ENCODE results near the gene BCCIP. TPM values are rescaled to one million over a fixed set of nuclear protein-coding genes. Genes with fewer than 3 reads are reported as not detected.

Gene BCCIP
- total RNA-seq (10 to 100 TPM; 18.6 to 31.2 (median 25.3) TPM), polyA plus RNA-seq (10 to 100 TPM; 30.0 to 40.8 TPM)

DNA sequence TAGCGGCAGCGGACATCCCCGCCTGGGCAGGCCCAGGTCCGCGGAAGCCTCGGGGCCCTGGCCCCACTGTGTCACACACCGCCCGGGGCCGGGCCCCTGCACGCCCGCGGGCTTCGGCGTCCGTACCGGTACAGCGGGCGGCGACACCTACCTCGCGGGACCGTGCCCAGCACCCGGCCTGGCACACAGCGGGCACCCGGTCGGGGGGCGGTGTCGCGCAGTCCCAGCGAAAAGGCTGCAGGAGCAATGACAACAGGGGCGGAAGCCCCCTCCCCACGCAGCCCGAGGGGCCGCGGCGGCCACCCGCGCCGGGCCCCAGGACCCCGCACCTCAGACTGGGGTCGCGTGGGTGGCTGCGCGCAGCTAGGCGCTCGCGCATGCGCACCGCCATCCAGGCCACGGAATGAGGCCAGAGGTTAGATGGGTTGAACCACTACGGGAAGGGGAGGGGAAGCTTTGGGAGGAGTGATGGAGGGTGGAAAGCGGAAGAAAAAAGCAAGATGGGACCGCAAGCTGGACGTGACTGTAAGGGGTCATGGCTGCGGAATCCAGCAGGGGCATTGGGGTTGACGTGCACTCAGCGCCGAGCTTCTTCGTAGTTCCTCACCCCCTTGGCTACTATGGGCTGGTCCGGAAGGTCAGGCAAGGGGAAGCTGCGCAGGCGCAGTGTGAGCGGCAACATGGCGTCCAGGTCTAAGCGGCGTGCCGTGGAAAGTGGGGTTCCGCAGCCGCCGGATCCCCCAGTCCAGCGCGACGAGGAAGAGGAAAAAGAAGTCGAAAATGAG, at the start of gene BCCIP, which contains the start of gene UROS:
Gene BCCIP, plus strand, starts transcription at position 669 of the 785 bp plus-strand sequence. Its CDS starts 12 bp downstream, at position 681.
Gene UROS, minus strand, starts transcription at position 381 of the 785 bp plus-strand sequence. CDS start 6,759 bp downstream, outside the sequence.
- 0% methylated on average over 70 to 74 of the region's 74 CpGs for WGBS, 2 donors
- intact Hi-C loops (cut with DNase I): no loop called here

DNA sequence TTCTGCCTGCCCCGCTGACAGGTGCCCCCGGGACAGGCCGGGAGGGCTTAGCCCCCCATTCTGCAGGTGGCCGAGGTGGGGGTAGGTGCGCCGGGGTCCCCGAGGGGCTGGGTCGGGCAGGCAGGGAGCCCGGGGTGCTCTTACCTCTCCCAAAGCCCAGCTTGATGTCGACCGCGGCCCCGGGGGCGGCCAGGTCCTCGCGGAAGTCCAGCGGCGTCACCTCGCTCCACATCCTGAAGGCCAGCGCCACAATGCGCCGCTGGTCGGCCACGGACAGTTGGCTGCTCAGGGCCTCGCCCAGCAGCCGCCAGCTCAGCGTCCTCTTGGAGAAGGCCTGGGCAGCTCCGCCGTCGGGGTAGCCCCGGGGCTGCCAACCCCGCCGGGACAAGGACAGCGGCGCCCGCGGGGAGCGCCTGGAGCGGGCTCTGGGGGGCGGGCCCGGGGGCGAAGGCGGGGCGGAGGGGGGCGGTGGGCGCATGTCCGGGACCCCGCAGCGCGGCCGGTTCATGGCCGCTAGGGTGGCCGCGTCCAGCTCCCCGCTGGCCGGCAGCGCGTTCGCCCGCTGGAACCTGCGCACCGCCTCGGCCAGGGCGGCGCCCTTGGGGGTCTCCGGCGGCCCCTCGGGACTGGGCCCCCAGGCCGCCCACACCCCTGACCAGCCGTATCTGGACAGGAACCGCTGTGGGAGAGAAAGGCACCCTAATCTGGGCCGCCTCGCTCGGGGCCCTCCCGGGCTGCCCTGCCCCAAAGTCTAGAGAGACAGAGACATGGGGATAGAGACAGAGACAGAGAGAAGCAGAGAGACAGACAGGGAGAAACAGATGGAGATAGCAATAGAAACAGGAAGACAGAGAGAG, 49.4 kb upstream of the BCCIP start:
- TF ChIP-seq, protein P1, sequence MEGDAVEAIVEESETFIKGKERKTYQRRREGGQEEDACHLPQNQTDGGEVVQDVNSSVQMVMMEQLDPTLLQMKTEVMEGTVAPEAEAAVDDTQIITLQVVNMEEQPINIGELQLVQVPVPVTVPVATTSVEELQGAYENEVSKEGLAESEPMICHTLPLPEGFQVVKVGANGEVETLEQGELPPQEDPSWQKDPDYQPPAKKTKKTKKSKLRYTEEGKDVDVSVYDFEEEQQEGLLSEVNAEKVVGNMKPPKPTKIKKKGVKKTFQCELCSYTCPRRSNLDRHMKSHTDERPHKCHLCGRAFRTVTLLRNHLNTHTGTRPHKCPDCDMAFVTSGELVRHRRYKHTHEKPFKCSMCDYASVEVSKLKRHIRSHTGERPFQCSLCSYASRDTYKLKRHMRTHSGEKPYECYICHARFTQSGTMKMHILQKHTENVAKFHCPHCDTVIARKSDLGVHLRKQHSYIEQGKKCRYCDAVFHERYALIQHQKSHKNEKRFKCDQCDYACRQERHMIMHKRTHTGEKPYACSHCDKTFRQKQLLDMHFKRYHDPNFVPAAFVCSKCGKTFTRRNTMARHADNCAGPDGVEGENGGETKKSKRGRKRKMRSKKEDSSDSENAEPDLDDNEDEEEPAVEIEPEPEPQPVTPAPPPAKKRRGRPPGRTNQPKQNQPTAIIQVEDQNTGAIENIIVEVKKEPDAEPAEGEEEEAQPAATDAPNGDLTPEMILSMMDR (IDR thresholded peaks at IDR 0.05): no peak
- no peak for FAIRE-seq
- DNase-seq: peak in 1 of 6 donors; percentile 60
- Histone ChIP-seq H3K9me3 (no peaks in the 10 kb centered on the region), H3K27ac (no peak overlapping the region), H3K27me3 (no peaks in the 10 kb centered on the region), H3K36me3 (no peaks in the 10 kb centered on the region), H3K4me3 (no peak overlapping the region), H3K4me1 (no peaks in the 10 kb centered on the region)
- intact Hi-C loops (cut with DNase I): no loop called here
- WGBS, 2 donors: 76 to 87% methylated on average over 73 to 75 of the region's 75 CpGs
- peak in 1 of 4 donors; percentile 44 for ATAC-seq

More for the DNA sequence above, at the start of gene BCCIP, which contains the start of gene UROS:
- peak; percentile 85 to 98 (median 90) for DNase-seq
- peaks cover 23 to 27% (median 24%) of the 10 kb centered on the region in 3 donors for H3K4me1 ChIP-seq
- no peaks in the 10 kb centered on the region for H3K27me3 ChIP-seq
- ATAC-seq: peak; percentile 93 to 97 (median 95)
- FAIRE-seq: no peak
- peak within 1 kb of the TSS; percentile 82 to 94 (median 90) for H3K27ac ChIP-seq
- no peaks in the 10 kb centered on the region for H3K9me3 ChIP-seq
- TF ChIP-seq, protein P1 (IDR thresholded peaks at IDR 0.05): no peak
- H3K36me3 ChIP-seq: peaks cover 0 to 8% (median 3%) of the 10 kb centered on the region in 3 donors
- H3K4me3 ChIP-seq: peak within 1 kb of the TSS; percentile 89 to 99 (median 97)

DNA sequence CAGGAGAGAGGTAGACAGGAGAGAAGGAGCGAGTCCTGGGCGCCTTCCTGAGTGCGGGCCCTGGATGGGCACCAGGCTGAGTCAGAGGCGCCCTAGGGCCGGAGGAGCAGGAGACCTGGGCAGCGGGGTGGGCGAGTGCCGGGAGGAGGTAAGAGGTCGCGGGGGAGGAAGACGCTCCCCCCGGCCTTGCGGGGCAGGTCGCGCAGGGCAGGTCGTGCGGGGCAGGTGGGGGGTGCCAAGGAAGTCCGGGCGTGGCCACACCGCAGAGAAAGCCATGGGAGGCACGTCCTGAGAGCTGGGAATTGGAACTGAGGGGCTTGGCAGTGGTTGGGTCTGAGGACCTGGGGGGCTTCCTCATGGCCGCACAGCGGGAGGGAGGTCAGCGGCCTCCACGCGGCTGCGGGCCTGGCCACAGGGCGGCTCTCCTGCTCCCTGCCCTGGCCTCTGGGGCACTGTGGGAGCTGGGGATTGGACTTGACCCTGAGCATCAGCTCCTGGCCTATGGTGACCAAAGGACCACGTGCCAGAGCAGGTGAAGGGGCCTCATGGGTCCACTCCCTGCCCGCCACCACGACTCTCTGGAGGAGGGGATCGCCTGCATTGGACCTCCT, 48.7 kb upstream of the BCCIP start:
- DNase-seq (peak in 1 of 6 donors; percentile 59), ATAC-seq (no peak), FAIRE-seq (no peak)
- 92% methylated on average over 30 to 32 of the region's 32 CpGs for WGBS, 2 donors
- no peaks in the 10 kb centered on the region for H3K27me3 ChIP-seq
- H3K36me3 ChIP-seq: no peaks in the 10 kb centered on the region
- TF ChIP-seq, protein P1 (IDR thresholded peaks at IDR 0.05): no peak
- no peaks in the 10 kb centered on the region for H3K9me3 ChIP-seq
- H3K4me3 ChIP-seq: no peak overlapping the region
- intact Hi-C loops (cut with DNase I): no loop called here
- H3K27ac ChIP-seq: no peak overlapping the region
- H3K4me1 ChIP-seq: no peaks in the 10 kb centered on the region

- Histone ChIP-seq H3K27me3 (no peaks in the 10 kb centered on the region), H3K9me3 (no peaks in the 10 kb centered on the region), H3K27ac (no peak within 1 kb of the TSS), H3K4me1 (no peaks in the 10 kb centered on the region), H3K36me3 (no peaks in the 10 kb centered on the region), H3K4me3 (no peak within 1 kb of the TSS)
- TF ChIP-seq, protein P1 (IDR thresholded peaks at IDR 0.05): no peak
- ATAC-seq: no peak
- WGBS, 2 donors: 93 to 97% methylated on average over 24 to 26 of the region's 26 CpGs
- intact Hi-C loops (cut with DNase I): no loop called here
- peak in 1 of 6 donors; percentile 64 for DNase-seq
- no peak for FAIRE-seq
Observed at GRCh38 chr10:125775491-125776106, 47.7 kb upstream of the BCCIP start, which contains the start of gene MMP21. TSS of gene MMP21 (minus strand) at chr10:125775821. CDS start at chr10:125775821, 0 bp downstream.

All from pancreas (tissue), 10 donors.